Immature natural killer cell (primary cell): ENCODE data around the gene GAST. TPM values are rescaled to one million over a fixed set of nuclear protein-coding genes. Genes with fewer than 3 reads are reported as not detected.

Source experiments
- DNase-seq, 3 donors: peaks; one replicate each; pipeline ENCODE4 v3.0.0; 2022; ENCODE audit warnings: mixed read lengths in 1 of 3
- H3K27ac Mint-ChIP-seq, 6 donors: one replicate each; pipeline ENCODE4 v1.8.0; 2020; ENCODE audit warnings: mixed read lengths in 6 of 6, mild to moderate bottlenecking in 5 of 6, inconsistent platforms in 4 of 6, moderate library complexity in 3 of 6
- H3K27me3 Mint-ChIP-seq, 3 donors: one replicate each; pipeline ENCODE4 v1.8.0; 2020 to 2021; ENCODE audit warnings: low read depth in 3 of 3, mild to moderate bottlenecking in 3 of 3, mixed read lengths in 3 of 3, moderate library complexity in 3 of 3, inconsistent platforms in 1 of 3
- H3K36me3 Mint-ChIP-seq, 3 donors: one replicate each; pipeline ENCODE4 v1.8.0; 2020; ENCODE audit warnings: mixed read lengths in 3 of 3, inconsistent platforms in 2 of 3, mild to moderate bottlenecking in 2 of 3
- H3K4me1 Mint-ChIP-seq, 2 donors: one replicate each; pipeline ENCODE4 v1.8.0; 2020; ENCODE audit warnings: inconsistent platforms in 2 of 2, mild to moderate bottlenecking in 2 of 2, mixed read lengths in 2 of 2, moderate library complexity in 1 of 2
- H3K4me3 Mint-ChIP-seq, 5 donors: one replicate each; pipeline ENCODE4 v1.8.0; 2020; ENCODE audit warnings: mild to moderate bottlenecking in 5 of 5, mixed read lengths in 5 of 5, inconsistent platforms in 3 of 5, moderate library complexity in 3 of 5
- H3K9me3 Mint-ChIP-seq, 6 donors: one replicate each; pipeline ENCODE4 v1.8.0; 2020; ENCODE audit warnings: mild to moderate bottlenecking in 6 of 6, mixed read lengths in 6 of 6, inconsistent platforms in 4 of 6, moderate library complexity in 3 of 6
- polyA plus RNA-seq, 3 donors: library from polyadenylated mRNA; unstranded; fragments of 300-500 nt; fragmentation: Illumina TruSeq; gene quantifications; one replicate each; pipeline ENCODE4 v1.2.3, GENCODE V29; 2021

The GAST gene
- polyA plus RNA-seq, 3 donors from 2014 or later: not detected

DNA sequence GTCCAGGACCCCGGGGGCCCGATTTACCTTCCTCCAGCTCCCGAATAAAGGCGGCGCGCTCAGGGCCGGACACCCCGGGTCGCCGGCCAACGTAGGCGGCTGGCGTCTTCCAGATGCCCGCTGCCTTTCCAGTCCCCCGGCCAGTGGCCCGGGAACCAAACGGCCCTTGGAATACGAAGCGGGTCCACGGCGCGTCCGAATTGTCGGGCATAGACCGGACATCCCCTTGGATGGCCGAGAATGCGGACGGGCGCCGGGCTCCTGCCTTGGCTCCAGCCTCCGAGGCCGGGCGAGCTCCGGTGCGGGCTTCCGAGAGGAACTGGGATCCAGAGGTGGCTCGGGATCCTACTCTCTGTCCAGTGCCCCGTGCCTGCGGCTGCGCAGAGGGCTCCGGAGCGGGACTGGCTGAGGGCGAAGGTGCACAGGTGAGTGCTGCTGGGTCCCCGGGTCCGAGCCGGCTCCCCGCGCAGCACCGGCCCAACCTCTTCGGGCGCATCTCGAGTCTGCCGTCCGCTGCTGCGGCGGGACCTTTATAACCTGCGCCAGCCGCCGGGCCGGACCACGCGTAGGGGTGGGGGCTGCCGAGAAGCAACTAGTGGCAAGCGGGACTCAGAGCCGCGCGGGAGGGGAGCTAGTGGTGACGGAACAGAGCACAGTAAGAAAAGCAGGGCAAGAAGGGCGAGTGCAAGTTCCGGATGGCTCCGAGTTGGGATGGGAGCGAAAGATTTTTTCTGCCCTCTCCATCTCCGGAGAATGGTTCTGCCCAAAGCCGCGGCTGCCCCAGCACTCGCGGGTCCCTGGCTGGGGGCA lies 22.2 kb downstream of the GAST start, which contains the start of gene HAP1:
TSS of gene HAP1 (minus strand) at position 505 of the 810 bp plus-strand sequence. CDS start at position 496, 9 bp downstream.
- H3K4me1 Mint-ChIP-seq: no peaks in the 10 kb centered on the region
- no peak within 1 kb of the TSS for H3K4me3 Mint-ChIP-seq
- DNase-seq: no peak
- no peaks in the 10 kb centered on the region for H3K9me3 Mint-ChIP-seq
- no peak within 1 kb of the TSS for H3K27ac Mint-ChIP-seq
- H3K27me3 Mint-ChIP-seq: peaks cover 7 to 16% (median 15%) of the 10 kb centered on the region in 3 donors
- H3K36me3 Mint-ChIP-seq: no peaks in the 10 kb centered on the region

DNA sequence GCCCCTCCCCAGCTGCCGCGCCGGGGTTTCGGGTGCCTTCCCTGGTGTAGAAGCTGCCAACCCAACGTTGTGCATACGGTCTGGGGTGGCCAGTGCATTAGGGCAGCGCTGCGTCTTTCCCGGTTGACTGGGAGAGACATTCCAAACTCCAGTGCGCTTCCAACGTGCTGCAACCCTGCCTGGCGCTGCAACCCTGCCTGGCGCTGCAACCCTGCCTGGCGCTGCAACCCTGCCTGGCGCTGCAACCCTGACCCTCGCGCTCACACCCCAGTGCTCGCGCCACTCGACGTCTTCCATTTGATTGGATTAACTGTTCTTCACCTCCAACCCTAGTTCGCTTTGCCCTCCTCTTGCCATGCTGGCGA lies 22.8 kb downstream of the GAST start:
- Mint-ChIP-seq H3K27me3 (peaks cover 9 to 15% (median 15%) of the 10 kb centered on the region in 3 donors), H3K4me3 (no peak overlapping the region), H3K27ac (no peak overlapping the region), H3K4me1 (no peaks in the 10 kb centered on the region), H3K36me3 (no peaks in the 10 kb centered on the region), H3K9me3 (no peaks in the 10 kb centered on the region)
- no peak for DNase-seq

DNA sequence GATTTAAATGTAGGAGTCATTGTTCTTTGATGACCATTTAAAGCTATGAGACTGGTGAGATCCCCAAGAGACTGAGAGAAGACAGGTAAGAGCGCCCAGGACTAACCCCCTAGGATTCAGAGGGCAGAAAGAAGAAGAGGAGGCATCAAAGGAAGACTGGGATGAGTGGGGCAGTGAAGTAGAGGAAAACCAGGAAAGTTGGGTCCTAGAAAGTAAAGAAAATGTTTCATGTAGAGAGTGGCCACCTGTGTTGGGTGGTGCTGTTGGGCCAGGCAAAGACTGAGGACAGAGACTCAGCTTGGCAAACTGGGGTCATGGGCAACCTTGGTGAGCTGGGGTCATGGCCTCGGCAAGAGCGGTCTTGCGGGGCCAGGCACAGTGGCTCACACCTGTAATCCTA lies 23.6 kb downstream of the GAST start:
- no peak for DNase-seq
- H3K9me3 Mint-ChIP-seq: no peaks in the 10 kb centered on the region
- no peaks in the 10 kb centered on the region for H3K4me1 Mint-ChIP-seq
- peaks cover 9 to 18% (median 15%) of the 10 kb centered on the region in 3 donors for H3K27me3 Mint-ChIP-seq
- H3K36me3 Mint-ChIP-seq: no peaks in the 10 kb centered on the region
- H3K4me3 Mint-ChIP-seq: no peak overlapping the region
- H3K27ac Mint-ChIP-seq: no peak overlapping the region

DNA sequence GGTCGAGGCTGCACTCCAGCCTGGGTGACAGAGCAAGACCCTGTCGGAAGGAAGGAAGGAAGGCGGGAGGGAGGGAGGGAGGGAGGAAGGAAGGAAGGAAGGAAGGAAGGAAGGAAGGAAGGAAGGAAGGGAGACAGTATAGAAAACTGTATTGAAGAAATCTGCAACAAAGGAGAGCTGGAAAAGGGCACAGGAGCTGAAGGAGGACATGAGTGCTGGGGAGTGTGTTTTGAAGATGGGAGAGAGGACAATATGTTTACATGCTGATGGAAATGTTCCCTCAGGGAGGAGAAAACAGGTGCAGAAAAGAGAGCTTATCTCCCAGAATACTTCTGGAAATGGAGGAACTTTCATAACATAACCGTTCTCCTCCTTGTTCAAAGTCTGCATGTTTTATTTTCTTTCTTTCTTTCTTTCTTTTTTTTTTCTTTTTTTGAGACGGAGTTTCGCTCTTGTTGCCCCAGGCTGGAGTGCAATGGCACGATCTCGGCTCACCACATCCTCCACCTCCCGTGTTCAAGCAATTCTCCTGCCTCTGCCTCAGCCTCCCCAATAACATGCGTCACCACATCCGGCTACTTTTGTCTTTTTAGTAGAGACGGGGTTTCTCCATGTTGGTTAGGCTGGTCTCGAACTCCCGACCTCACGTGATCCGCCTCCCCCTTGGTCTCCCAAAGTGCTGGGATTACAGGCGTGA lies 25.0 kb downstream of the GAST start:
- Mint-ChIP-seq H3K9me3 (no peaks in the 10 kb centered on the region), H3K27me3 (peaks cover 9 to 19% (median 14%) of the 10 kb centered on the region in 3 donors), H3K36me3 (no peaks in the 10 kb centered on the region), H3K4me3 (no peak overlapping the region), H3K4me1 (no peaks in the 10 kb centered on the region), H3K27ac (no peak overlapping the region)
- DNase-seq: no peak

DNA sequence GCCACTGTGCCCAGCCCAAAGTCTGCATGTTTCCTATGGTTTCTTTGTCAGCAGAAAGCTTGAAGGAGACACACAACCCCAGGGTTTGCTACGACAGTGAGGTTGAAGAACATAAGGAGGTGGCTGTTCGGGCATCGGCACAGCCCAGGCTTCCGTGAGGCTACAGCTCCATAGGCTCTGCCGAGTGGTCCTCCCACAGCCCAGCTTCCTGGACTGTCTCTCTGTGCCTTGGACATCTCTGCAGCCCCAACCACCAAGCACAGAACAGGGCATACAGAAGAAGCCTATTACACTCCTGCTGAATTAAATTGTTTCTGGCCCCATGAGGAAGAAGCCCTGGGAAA lies 25.5 kb downstream of the GAST start:
- no peaks in the 10 kb centered on the region for H3K9me3 Mint-ChIP-seq
- no peaks in the 10 kb centered on the region for H3K36me3 Mint-ChIP-seq
- no peak for DNase-seq
- H3K4me3 Mint-ChIP-seq: no peak overlapping the region
- peaks cover 9 to 19% (median 12%) of the 10 kb centered on the region in 3 donors for H3K27me3 Mint-ChIP-seq
- no peak overlapping the region for H3K27ac Mint-ChIP-seq
- no peaks in the 10 kb centered on the region for H3K4me1 Mint-ChIP-seq

DNA sequence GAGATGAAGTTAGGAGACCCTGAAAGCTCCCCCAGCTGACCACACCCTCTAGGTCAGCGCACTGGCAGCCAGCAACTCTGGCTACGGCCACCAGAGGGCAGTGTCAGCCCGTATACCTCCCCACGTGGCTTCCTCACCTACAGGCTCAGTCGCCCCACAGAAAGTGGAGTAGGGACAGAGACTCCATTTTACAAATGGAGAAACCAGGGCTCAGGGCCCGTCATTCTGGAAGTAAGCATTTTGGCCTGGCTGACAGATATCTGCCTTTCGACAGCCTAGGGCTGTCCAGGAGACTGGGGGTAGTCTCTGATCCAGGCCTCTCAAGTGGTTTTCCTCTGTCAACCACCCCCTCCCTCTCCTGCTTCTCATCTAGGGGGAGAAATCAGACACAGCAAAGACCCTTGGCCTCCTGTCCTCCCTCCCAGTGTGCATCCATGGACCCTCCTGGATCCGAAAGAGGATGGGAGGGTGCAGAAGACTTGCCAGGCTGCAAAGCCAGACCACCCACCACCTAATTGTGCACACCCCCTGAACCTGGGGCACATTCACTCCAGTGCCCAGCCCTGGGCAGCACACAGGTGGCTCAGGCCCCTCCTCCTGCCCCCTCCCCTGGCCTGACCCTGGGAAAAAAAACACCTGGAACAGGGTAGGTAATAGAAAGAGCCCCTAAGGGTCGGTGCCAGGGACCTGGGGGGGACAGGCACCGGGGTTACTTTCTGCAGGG lies 26.1 kb downstream of the GAST start:
- DNase-seq: peak; percentile 66 to 73 (median 73)
- no peaks in the 10 kb centered on the region for H3K36me3 Mint-ChIP-seq
- no peak overlapping the region for H3K4me3 Mint-ChIP-seq
- no peak overlapping the region for H3K27ac Mint-ChIP-seq
- H3K9me3 Mint-ChIP-seq: no peaks in the 10 kb centered on the region
- H3K27me3 Mint-ChIP-seq: peaks cover 9 to 17% (median 13%) of the 10 kb centered on the region in 3 donors
- H3K4me1 Mint-ChIP-seq: no peaks in the 10 kb centered on the region

DNA sequence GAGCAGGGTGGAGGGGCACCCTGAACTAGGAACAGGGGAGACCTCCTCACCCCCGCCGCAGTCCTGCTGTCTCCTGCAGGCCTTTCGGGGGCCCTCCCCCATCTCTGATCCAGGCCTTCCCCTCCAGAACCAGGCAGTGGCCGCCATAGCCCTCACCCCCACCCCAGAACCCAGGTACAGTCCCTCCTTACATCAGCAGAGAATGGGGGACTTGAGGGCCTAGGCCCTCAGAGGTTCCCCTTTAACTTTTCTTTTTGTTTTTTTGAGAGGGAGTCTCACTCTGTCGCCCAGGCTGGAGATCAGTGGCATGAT lies 26.6 kb downstream of the GAST start:
- Mint-ChIP-seq H3K36me3 (no peaks in the 10 kb centered on the region), H3K4me3 (no peak overlapping the region), H3K9me3 (no peaks in the 10 kb centered on the region), H3K4me1 (no peaks in the 10 kb centered on the region), H3K27ac (no peak overlapping the region), H3K27me3 (peaks cover 6 to 14% (median 10%) of the 10 kb centered on the region in 3 donors)
- DNase-seq: no peak

DNA sequence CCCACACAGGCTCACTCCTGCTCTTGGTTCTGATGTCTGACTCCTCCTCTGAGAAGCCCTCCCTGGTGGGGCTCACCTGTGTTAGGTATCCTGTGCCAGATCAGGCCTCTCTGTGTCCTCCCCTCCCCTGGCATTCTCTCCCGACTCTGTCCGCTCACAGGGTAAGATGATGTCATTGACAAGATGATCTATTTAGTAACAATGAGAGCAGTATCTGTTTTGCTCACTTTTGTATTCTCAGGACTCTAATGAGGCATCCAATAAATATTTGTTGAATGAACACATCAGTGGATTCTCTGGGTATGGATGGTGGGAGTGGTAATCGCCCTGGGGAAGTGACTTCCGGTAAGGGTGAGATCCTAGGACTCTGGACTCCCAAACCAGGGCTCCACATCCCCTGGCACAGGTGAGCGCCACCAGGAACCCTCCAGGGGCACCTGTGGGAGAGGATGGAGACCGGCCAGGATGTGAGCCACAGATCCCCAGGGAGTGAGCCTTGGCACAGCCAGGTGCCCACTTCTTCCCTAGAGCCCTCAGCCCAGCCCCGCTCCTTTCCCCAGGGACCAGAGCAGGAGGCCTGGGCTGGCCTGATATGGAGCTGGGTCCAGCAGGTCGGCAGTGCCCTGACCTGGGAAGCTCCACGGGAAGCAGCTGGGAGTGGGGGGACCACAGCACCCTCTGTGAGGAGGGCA lies 27.7 kb downstream of the GAST start:
- H3K9me3 Mint-ChIP-seq: no peaks in the 10 kb centered on the region
- H3K36me3 Mint-ChIP-seq: no peaks in the 10 kb centered on the region
- H3K4me3 Mint-ChIP-seq: no peak overlapping the region
- no peak overlapping the region for H3K27ac Mint-ChIP-seq
- peaks cover 6 to 14% (median 10%) of the 10 kb centered on the region in 3 donors for H3K27me3 Mint-ChIP-seq
- DNase-seq: no peak
- no peaks in the 10 kb centered on the region for H3K4me1 Mint-ChIP-seq

DNA sequence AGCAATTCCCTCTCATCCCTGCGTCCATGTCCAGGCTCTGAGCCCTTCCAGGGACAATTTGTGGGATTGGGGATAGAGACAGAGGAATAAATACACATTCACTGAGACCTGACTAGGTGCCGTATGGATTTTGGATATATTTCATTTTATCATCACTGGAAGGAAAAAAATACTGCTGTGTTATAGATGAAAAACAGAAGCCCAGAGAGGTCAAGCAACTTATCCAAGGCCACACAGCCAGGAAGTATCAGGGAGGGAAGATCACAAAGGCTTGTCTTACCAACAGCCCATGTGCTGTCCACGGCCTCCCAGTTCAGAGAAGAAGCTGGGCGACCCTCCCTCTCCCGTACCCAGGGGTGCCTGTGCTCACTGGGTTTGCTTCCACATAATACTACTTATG lies 28.4 kb downstream of the GAST start:
- Mint-ChIP-seq H3K9me3 (no peaks in the 10 kb centered on the region), H3K4me1 (no peaks in the 10 kb centered on the region), H3K27ac (no peak overlapping the region), H3K36me3 (no peaks in the 10 kb centered on the region), H3K4me3 (no peak overlapping the region), H3K27me3 (peaks cover 5 to 10% (median 9%) of the 10 kb centered on the region in 3 donors)
- no peak for DNase-seq

DNA sequence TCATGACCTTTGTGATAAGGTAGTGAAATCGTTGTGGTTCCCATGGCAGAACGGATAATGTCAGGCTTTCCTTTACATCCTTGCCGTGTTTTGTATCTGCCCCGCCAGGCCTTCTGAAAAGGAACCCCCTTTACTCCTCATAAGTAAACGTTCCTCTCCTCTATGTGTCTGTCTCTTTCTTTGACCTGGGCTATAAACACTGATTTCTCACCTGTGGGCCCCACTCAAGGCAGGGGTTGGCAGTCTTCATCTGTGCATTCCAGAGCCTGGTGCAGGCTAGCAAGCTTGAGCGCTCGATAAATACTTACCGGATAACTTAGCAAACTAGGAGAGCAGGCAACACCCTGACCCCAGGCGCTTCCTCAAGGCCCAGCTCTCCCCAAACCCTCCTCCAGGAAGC lies 29.6 kb downstream of the GAST start:
- H3K27me3 Mint-ChIP-seq: peaks cover 2 to 10% (median 8%) of the 10 kb centered on the region in 3 donors
- no peak overlapping the region for H3K27ac Mint-ChIP-seq
- DNase-seq: no peak
- no peak overlapping the region for H3K4me3 Mint-ChIP-seq
- H3K9me3 Mint-ChIP-seq: no peaks in the 10 kb centered on the region
- no peaks in the 10 kb centered on the region for H3K36me3 Mint-ChIP-seq
- H3K4me1 Mint-ChIP-seq: no peaks in the 10 kb centered on the region

DNA sequence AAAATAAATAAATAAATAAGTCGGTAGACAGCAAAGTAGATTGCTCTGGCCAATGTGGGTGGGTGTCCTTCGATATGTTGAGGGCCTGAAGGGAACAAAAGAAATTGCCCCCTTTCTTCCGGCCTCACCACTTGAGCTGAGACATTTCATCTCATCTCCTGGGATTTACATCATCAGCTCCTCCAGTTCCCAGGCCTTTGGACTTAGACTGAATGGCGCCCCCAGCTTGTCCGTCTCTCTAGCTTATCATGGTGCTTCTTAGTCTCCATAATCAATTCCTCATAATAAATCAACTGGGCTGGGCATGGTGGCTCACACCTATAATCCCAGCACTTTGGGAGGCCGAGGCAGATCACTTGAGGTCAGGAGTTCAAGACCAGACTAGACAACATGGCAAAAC lies 36.1 kb downstream of the GAST start:
- no peak for DNase-seq
- no peaks in the 10 kb centered on the region for H3K9me3 Mint-ChIP-seq
- H3K4me1 Mint-ChIP-seq: no peaks in the 10 kb centered on the region
- H3K4me3 Mint-ChIP-seq: no peak overlapping the region
- peaks cover 0 to 9% (median 4%) of the 10 kb centered on the region in 3 donors for H3K27me3 Mint-ChIP-seq
- H3K27ac Mint-ChIP-seq: no peak overlapping the region
- no peaks in the 10 kb centered on the region for H3K36me3 Mint-ChIP-seq

DNA sequence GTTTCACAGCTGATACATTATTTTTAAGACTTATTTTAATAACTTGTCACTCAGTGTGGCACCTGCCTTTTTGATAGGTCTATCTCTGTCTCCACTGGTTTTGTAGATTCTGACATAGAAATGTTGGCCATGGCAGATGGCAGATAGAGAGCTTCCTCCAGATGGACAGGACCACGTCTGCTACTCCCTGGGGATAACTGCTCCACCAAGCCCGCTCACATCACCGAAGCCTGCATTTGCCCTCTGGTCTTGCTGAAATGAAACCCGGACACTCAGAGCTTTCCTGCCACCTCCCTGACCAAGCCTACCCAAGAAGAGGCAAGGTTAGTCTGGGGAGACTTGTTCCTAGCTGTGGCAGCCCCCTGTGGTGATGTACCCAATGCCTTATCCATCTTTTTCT lies 38.7 kb downstream of the GAST start:
- Mint-ChIP-seq H3K27me3 (peaks cover 0 to 9% (median 4%) of the 10 kb centered on the region in 3 donors), H3K4me3 (no peak overlapping the region), H3K9me3 (no peaks in the 10 kb centered on the region), H3K27ac (no peak overlapping the region), H3K4me1 (no peaks in the 10 kb centered on the region), H3K36me3 (no peaks in the 10 kb centered on the region)
- no peak for DNase-seq

DNA sequence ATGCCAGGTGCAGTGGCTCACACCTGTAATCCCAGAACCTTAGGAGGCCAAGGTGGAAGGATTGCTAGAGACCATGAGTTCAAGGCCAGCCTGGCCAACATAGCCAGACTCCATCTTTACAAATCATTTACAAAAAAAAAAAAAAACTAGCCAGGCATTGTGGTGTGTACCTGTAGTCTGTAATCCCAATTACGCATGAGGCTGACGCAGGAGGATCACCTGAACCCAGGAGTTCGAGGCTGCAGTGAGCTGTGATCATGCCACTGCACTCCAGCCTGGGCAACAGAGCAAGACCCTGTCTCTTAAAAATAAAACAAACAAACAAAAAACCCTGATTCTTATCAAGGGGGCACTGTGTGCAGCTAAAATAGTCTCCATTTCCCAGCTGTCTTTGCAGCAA lies 39.2 kb downstream of the GAST start:
- Mint-ChIP-seq H3K9me3 (no peaks in the 10 kb centered on the region), H3K36me3 (no peaks in the 10 kb centered on the region), H3K4me1 (no peaks in the 10 kb centered on the region), H3K27ac (no peak overlapping the region), H3K27me3 (peaks cover 0 to 8% (median 4%) of the 10 kb centered on the region in 3 donors), H3K4me3 (no peak overlapping the region)
- DNase-seq: no peak

DNA sequence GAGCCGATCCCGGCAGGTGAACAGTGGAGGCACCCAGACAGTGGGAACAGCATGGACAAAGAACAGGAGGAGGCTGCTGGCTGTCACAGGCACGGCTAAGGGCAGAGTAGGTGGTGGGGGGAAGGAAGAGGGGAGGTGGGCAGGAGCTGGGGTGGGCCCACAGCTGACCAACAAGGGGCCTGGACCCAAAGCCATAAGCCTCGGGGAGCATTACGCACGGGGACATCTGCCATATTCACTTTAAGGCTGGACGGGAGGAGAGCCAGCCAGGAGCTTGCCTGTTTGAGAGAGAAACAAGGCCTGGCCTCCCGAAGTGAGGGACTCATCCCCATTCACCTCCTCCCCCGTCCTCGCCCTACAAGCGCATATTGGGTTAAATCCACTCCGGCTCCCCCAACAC lies 41.9 kb downstream of the GAST start:
- Mint-ChIP-seq H3K4me3 (no peak overlapping the region), H3K27ac (no peak overlapping the region), H3K36me3 (no peaks in the 10 kb centered on the region)

More for the DNA sequence above, 41.9 kb downstream of the GAST start:
- Mint-ChIP-seq H3K9me3 (no peaks in the 10 kb centered on the region), H3K27me3 (peaks cover 0 to 4% (median 1%) of the 10 kb centered on the region in 3 donors), H3K4me1 (no peaks in the 10 kb centered on the region)
- no peak for DNase-seq
